Osteoblast (primary cell): Measurements from ENCODE around the gene PAX2. TPM values are rescaled to one million over a fixed set of nuclear protein-coding genes. Genes with fewer than 3 reads are reported as not detected.

Source experiments
- DNase-seq: peaks from one replicate; pipeline ENCODE4 v3.0.0; 2011; ENCODE audit warnings: low spot score, mixed read lengths; ENCODE audit not compliant: insufficient read length; ENCODE audit errors: missing footprints
- H2AFZ ChIP-seq: 2 replicates; pipeline ENCODE4 v1.6.0; 2011; ENCODE audit warnings: mild to moderate bottlenecking, low read length
- H3K27ac ChIP-seq: 2 replicates; pipeline ENCODE4 v1.5.1; 2011; ENCODE audit warnings: mild to moderate bottlenecking, low read depth, low read length, moderate library complexity
- H3K27me3 ChIP-seq: 2 replicates; pipeline ENCODE4 v1.6.0; 2012; ENCODE audit warnings: mild to moderate bottlenecking, control low read depth, inconsistent platforms, low read length, moderate library complexity; ENCODE audit not compliant: insufficient read depth
- H3K36me3 ChIP-seq: 2 replicates; pipeline ENCODE4 v1.5.1; 2011; ENCODE audit warnings: mild to moderate bottlenecking, low read length, control low read depth, moderate library complexity; ENCODE audit not compliant: insufficient read depth
- H3K4me1 ChIP-seq: 2 replicates; pipeline ENCODE4 v1.5.1; 2011; ENCODE audit warnings: mild to moderate bottlenecking, low read length, control low read depth, moderate library complexity; ENCODE audit not compliant: insufficient read depth
- H3K4me2 ChIP-seq: 2 replicates; pipeline ENCODE4 v1.6.0; 2011; ENCODE audit warnings: mild to moderate bottlenecking, low read length; ENCODE audit not compliant: insufficient read depth
- H3K4me3 ChIP-seq: fragments of 200-600 bp; sonication (generic); 3 replicates; pipeline ENCODE4 v1.5.1; 2012; ENCODE audit warnings: mild to moderate bottlenecking, low read length, inconsistent platforms; ENCODE audit not compliant: insufficient read depth
- H3K79me2 ChIP-seq: 2 replicates; pipeline ENCODE4 v1.6.0; 2012; ENCODE audit warnings: mild to moderate bottlenecking, low read length, control low read depth, inconsistent platforms; ENCODE audit not compliant: insufficient read depth
- H3K9me3 ChIP-seq: 2 replicates; pipeline ENCODE4 v1.5.1; 2011; ENCODE audit warnings: low read depth, low read length, control low read depth
- H4K20me1 ChIP-seq: 2 replicates; pipeline ENCODE4 v1.6.0; 2012; ENCODE audit warnings: mild to moderate bottlenecking, low read length, control low read depth; ENCODE audit not compliant: insufficient read depth
- CTCF ChIP-seq: IDR thresholded peaks from 2 replicates; pipeline ENCODE4 v1.5.1; 2011; ENCODE audit warnings: mild to moderate bottlenecking, low read depth, low read length, moderate library complexity; ENCODE audit errors: extremely low read depth
- total RNA-seq: library from RNA; depleted of rRNA; stranded (reverse); fragments of >200 nt; gene quantifications from 2 replicates; pipeline ENCODE4 v1.2.3, GENCODE V29; 2012

PAX2 gene
- total RNA-seq, 1 donor = not detected

- Histone ChIP-seq H3K27ac (no peak overlapping the region), H3K27me3 (peaks cover 93% of the 10 kb centered on the region), H4K20me1 (peaks cover 6% of the 10 kb centered on the region), H3K36me3 (no peaks in the 10 kb centered on the region), H3K9me3 (no peaks in the 10 kb centered on the region), H3K79me2 (no peaks in the 10 kb centered on the region), H3K4me3 (no peak overlapping the region), H2AFZ (no peak overlapping the region), H3K4me2 (no peak overlapping the region), H3K4me1 (no peaks in the 10 kb centered on the region)
- peak; percentile 89 for DNase-seq
- TF ChIP-seq CTCF = no peak
These were observed 3.2 kb upstream of the PAX2 start for GRCh38 chr10:100742076-100742771.

GRCh38 chr10:100742936-100743335 is 2.4 kb upstream of the PAX2 start:
- no peak overlapping the region for H2AFZ ChIP-seq
- no peak overlapping the region for H3K4me3 ChIP-seq
- H3K9me3 ChIP-seq = no peaks in the 10 kb centered on the region
- peaks cover 6% of the 10 kb centered on the region for H4K20me1 ChIP-seq
- no peak for TF ChIP-seq CTCF
- no peaks in the 10 kb centered on the region for H3K79me2 ChIP-seq
- no peaks in the 10 kb centered on the region for H3K4me1 ChIP-seq
- no peak overlapping the region for H3K4me2 ChIP-seq
- H3K36me3 ChIP-seq = no peaks in the 10 kb centered on the region
- peaks cover 93% of the 10 kb centered on the region for H3K27me3 ChIP-seq
- H3K27ac ChIP-seq = no peak overlapping the region
- peak; percentile 65 for DNase-seq

- Histone ChIP-seq H2AFZ (no peak overlapping the region), H4K20me1 (peaks cover 6% of the 10 kb centered on the region), H3K79me2 (no peaks in the 10 kb centered on the region), H3K27ac (no peak overlapping the region), H3K27me3 (peaks cover 93% of the 10 kb centered on the region), H3K4me3 (no peak overlapping the region), H3K9me3 (no peaks in the 10 kb centered on the region), H3K4me2 (no peak overlapping the region), H3K4me1 (no peaks in the 10 kb centered on the region), H3K36me3 (no peaks in the 10 kb centered on the region)
- peak; percentile 96 for DNase-seq
- TF ChIP-seq CTCF = peak; percentile 62
These were observed 1.7 kb upstream of the PAX2 start for GRCh38 chr10:100743626-100744135.

- Histone ChIP-seq H3K27ac (no peak overlapping the region), H3K36me3 (no peaks in the 10 kb centered on the region), H3K79me2 (no peaks in the 10 kb centered on the region), H4K20me1 (peaks cover 6% of the 10 kb centered on the region), H3K4me3 (no peak overlapping the region), H3K4me2 (no peak overlapping the region), H3K27me3 (peaks cover 93% of the 10 kb centered on the region), H2AFZ (no peak overlapping the region), H3K9me3 (no peaks in the 10 kb centered on the region), H3K4me1 (no peaks in the 10 kb centered on the region)
- DNase-seq = peak; percentile 86
- TF ChIP-seq CTCF = no peak
These were observed 1.0 kb upstream of the PAX2 start for GRCh38 chr10:100744136-100744986.
